Astrocyte of the spinal cord (primary cell): ENCODE results near the gene KCNQ4.
A peak's percentile ranks its signal among the peaks of the same experiment; 100 is the strongest.

Experiments used
- DNase-seq: peaks from one replicate; pipeline ENCODE4 v3.0.0; 2011; ENCODE audit warnings: low read depth, low spot score
- H3K4me3 ChIP-seq: 2 replicates; pipeline ENCODE4 v1.5.1; 2011; ENCODE audit warnings: low read depth, mild to moderate bottlenecking, low read length, moderate library complexity
- in situ Hi-C: cut with HindIII; loops from 2 replicates; pipeline ENCODE4 v1.10.0; 2017; ENCODE audit warnings: low sequenced_read_pairs
- TF ChIP-seq, protein P1 (sequence below): IDR thresholded peaks from 2 replicates; pipeline ENCODE4 v1.5.1; 2012; ENCODE audit warnings: low read depth, mild to moderate bottlenecking, low read length, inconsistent platforms

KCNQ4 gene

DNA sequence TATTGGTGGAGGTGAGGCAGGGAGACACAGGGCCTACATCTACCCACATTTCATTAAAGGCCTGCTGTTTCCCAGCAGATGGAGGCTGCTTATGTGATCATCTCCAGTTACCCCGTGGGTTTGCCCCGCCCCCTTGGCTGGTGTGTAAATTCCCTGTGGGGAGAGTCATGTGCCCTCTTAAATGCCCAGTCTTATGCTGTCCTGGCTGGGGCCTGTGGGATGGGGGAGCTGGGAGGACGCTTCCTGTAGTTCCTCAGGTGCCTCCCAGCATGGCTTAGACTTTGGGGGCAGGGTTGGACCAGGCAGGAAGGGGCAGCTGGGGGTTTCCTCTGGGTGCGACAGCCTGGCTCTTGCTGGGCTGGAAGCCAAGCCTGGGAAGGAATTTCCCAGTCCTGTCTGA lies 94.1 kb downstream of the KCNQ4 start:
- in situ Hi-C loops = no loop called here
- no peak overlapping the region for H3K4me3 ChIP-seq
- peak; percentile 94 for DNase-seq
- TF ChIP-seq, protein P1, sequence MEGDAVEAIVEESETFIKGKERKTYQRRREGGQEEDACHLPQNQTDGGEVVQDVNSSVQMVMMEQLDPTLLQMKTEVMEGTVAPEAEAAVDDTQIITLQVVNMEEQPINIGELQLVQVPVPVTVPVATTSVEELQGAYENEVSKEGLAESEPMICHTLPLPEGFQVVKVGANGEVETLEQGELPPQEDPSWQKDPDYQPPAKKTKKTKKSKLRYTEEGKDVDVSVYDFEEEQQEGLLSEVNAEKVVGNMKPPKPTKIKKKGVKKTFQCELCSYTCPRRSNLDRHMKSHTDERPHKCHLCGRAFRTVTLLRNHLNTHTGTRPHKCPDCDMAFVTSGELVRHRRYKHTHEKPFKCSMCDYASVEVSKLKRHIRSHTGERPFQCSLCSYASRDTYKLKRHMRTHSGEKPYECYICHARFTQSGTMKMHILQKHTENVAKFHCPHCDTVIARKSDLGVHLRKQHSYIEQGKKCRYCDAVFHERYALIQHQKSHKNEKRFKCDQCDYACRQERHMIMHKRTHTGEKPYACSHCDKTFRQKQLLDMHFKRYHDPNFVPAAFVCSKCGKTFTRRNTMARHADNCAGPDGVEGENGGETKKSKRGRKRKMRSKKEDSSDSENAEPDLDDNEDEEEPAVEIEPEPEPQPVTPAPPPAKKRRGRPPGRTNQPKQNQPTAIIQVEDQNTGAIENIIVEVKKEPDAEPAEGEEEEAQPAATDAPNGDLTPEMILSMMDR = no peak

DNA sequence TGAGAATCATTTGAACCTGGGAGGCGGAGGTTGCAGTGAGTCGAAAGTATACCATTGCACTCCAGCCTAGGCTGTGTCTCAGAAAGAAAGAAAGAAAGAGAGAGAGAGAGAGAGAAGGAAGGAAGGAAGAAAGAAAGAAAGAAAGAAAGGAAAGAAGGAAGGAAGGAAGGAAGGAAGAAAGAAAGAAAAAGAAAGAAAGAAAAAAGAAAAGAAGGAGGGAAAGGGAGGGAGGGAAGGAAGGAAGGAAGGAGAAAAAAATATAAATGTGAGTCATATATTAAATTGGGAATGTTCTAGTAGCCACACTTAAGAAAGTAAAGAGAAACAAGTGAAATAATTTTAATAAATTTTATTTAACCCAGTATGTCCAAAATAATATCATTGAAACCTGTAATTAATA lies 95.3 kb downstream of the KCNQ4 start:
- no peak overlapping the region for H3K4me3 ChIP-seq
- DNase-seq = no peak
- in situ Hi-C loops = no loop called here
- TF ChIP-seq, protein P1 = no peak

GRCh38 chr1:40879482-40880175 lies 96.0 kb downstream of the KCNQ4 start:
- no peak for DNase-seq
- no peak overlapping the region for H3K4me3 ChIP-seq
- in situ Hi-C loops = no loop called here
- TF ChIP-seq, protein P1 = no peak

DNA sequence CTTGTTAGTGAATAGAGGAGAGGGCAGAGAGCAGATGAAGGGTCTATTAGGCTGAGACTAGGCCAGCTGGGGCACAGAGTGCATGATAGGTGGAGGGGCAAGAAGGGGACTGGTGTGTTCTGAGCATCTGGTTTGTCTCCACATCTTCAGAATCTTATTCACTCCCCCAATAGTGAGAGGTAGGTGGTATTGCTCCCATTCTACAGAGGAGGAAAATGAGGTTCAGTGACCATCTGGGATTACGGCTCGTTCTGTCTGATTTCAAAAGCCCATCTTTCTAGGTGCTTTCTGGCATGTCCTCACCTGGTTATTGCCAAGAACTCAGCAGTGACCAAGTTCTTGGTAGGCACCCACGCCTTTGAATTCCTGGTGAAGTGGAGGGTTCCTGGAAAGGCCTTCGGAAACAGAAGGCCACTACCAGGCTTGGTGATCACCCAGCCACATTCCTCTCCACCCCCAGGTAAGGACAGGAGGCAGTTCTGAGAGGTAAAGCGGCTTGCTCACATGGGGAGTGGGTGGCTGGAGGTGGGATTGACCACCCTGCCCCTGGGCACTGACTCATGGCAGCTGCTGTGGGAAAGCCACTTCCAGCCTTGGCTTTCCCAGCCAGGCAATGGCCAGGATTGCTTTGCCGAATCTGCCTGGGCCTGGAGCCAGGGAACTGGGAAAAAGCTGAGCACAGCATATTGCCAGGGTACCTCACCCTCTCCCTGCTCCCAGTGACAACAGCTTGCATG lies 97.4 kb downstream of the KCNQ4 start:
- in situ Hi-C loops = no loop called here

DNA sequence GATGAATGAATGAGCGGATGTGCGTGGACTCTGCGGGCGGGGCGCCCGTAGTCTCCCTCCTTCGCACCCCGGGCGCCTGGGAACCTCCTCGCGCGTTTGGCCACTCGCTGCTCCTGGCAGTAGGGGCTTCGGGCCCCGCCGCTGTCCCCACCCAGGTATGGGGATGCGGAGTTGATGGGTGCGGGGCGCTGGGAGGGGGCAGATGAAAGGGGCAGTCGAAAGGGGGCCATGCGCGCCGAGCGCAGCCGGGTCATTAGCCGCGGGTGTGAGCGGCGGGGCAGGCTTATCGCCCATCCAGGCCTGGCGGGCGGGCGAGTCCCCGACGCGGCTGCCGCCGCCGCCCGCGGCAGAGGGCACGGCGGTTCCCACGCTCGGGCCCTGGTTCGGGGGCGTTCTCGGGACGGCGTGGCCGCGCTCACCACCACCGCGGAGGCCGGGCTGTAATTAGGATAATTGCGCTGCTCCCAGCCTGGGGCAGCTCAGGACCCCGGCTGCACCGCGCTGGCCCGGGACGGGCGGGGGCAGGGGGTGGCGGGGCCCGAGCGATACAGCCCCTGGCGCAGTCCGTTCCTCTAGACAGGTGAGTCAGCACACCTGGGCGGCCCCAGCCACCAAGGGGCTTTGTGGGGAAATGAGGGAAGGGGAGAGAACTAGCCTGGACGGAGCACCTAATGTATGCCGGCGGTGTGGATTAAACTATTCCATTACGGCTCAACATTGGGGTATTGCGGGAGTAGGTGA lies 100.6 kb downstream of the KCNQ4 start:
- in situ Hi-C loops = no loop called here

More for the DNA sequence above, 97.4 kb downstream of the KCNQ4 start:
- no peak for DNase-seq
- H3K4me3 ChIP-seq = no peak overlapping the region
- TF ChIP-seq, protein P1 = no peak

More for the DNA sequence above, 100.6 kb downstream of the KCNQ4 start:
- peak overlapping the region; percentile 1 for H3K4me3 ChIP-seq
- TF ChIP-seq, protein P1 = no peak
- DNase-seq = no peak
